ENCODE results near the gene SLC45A1.

Gene SLC45A1

DNA sequence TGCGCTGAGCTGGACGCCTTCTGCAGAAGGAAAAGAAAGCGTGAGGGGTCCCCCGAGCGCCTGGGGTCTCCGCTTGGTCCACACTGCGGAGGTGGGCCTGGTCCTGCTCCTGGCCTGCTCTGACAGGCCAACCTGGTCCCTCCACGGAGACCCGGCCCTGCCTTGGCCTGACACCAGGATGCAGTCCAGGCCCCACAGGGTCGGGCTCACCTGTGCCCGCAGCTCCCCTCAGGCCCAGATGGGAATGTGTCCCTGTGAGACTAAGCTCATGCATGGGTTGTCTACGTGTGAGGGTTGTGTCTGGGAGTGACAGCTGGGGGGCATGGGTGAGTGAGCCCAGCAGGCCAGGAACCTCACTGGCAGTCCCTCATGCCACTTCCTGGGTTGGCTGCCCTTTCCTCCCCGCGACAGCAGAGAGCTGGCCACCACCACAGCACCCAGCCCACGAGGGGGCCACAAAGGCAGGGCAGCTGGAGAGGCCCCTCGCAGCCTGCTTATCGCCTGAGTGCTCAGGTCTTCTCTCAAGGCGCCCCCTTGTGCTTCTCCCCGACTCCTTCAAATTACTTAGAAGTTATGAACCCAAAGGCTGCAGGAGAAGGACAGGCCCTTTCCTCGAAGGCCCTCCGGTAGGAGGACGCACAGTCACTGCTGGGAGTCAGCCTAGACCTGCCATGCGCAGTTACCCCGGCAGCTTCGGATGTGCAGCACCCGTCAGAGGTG is 41.1 kb downstream of the SLC45A1 start:
- TF ChIP-seq, protein P1, sequence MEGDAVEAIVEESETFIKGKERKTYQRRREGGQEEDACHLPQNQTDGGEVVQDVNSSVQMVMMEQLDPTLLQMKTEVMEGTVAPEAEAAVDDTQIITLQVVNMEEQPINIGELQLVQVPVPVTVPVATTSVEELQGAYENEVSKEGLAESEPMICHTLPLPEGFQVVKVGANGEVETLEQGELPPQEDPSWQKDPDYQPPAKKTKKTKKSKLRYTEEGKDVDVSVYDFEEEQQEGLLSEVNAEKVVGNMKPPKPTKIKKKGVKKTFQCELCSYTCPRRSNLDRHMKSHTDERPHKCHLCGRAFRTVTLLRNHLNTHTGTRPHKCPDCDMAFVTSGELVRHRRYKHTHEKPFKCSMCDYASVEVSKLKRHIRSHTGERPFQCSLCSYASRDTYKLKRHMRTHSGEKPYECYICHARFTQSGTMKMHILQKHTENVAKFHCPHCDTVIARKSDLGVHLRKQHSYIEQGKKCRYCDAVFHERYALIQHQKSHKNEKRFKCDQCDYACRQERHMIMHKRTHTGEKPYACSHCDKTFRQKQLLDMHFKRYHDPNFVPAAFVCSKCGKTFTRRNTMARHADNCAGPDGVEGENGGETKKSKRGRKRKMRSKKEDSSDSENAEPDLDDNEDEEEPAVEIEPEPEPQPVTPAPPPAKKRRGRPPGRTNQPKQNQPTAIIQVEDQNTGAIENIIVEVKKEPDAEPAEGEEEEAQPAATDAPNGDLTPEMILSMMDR (IDR thresholded peaks at IDR 0.05; ENCODE audit: borderline replicate concordance, control extremely low read depth, extremely low read depth, insufficient read depth, missing control alignments), result no peak
- DNase-seq (ENCODE audit: low spot score), result no peak
- in situ Hi-C loops (cut with MboI; ENCODE audit: low sequenced_read_pairs, unreplicated experiment), result no loop called here

DNA sequence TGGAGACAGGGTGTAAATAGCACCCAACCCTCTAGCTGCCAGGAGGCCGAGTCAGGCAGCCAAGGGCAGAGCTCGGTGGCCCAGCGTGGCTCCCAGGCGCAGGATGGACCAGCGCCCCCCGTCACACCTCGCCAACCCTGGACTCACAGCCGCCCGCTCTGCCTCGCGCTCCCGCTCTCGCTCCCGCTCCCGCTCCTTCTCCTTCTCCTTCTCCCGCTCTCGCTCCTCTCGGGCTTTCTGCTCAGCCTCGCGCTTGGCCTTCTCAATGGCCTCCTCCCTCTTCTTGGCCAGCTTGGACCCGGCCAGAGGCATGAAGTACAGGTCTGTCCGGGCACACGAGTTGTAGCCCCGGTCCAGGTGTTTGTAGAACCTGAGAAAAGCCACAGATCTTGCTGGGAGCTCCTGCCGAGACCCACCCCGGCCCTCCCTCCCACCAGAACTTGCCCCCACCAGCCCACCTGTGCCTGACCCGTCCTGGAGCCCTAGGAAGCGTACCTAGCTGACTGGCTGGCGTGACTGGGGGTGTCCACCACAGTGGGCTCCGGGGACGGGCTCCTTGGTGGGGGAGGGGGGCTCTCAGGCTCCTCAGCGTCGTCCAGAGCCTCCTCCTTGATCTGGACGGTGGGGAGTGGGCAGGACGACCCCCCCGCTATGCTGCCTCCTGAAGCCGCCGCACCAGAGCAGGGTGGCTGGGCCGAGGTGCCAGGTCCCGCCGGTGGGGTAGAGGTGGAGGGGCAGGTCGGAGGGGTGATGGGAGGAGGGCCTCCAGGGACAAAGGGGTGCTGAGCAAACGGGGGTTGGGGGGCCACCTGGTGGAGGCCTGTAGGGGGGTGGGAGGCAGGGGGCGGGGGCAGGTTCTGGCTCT is 41.9 kb downstream of the SLC45A1 start:
- TF ChIP-seq, protein P1 (IDR thresholded peaks at IDR 0.05; ENCODE audit: borderline replicate concordance, control extremely low read depth, extremely low read depth, insufficient read depth, missing control alignments), result no peak
- in situ Hi-C loops (cut with MboI; ENCODE audit: low sequenced_read_pairs, unreplicated experiment), result no loop called here
- no peak for DNase-seq (ENCODE audit: low spot score)

DNA sequence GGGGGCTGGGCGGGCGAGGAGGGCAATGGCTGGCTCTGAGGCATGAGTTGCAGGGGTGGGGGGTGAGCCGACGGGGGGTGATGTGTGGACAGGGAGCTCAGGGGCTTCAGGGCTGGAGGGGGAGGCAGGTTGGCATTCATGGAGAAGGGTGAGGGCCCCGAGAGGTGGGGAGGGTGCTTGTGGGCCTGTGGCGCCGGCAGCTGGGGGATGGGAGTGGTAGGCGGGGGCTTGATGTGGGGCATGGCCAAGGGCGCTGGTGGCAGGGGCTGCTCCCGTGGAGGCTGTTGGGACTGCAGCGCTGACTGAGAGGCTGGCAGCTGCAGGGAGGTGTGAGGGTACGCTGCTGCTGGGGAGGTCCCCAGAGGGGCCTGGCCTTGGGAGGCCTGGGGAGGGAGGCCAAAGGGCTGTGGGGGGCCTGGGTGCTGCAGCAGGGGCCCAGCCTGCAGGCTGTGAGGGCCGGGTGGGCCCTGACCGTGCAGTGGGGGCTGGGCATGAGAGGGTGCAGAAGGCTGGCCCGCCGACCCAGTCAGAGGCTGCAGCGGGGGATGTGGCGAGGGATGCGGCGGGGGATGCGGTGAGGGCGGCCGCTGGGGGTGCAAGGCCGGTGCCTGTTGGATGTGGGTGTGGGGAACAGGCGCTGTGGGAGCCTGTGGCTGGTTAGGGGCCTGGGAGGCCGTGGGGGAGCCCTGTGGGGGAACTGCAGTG is 42.7 kb downstream of the SLC45A1 start:
- in situ Hi-C loops (cut with MboI; ENCODE audit: low sequenced_read_pairs, unreplicated experiment), result no loop called here
- TF ChIP-seq, protein P1 (IDR thresholded peaks at IDR 0.05; ENCODE audit: borderline replicate concordance, control extremely low read depth, extremely low read depth, insufficient read depth, missing control alignments), result no peak
- no peak for DNase-seq (ENCODE audit: low spot score)

DNA sequence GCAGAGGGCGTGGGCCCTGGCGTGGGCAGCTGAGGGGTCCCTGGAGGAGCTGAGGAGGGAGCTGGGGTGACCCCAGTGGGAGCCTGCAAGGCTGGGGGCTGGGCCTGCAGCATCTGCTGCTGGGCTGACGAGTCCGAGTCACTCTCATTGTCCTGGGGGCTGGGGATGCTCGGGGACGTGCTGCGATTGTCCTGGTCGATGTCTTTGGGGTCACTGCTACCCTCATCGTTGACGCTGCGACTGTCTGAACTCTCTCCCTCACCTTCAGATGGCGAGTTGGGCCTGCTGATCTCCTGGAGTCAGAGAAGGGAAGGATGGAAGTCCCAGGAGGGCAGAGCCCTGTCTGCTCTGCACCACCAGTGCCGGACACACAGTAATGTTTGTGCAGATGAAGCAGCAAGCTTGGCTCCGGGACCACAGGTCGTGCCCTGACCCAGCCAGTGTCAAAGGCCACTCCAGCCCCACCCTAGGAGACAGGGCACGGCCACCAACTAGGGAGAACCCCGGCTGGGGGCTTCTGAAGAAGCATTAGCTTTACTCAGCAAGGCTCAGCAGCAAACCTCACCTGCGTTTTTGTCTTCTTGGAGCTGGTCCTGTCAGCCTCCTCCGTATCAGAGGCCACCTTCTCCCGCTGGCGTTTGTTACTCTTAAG is 43.4 kb downstream of the SLC45A1 start:
- TF ChIP-seq, protein P1 (IDR thresholded peaks at IDR 0.05; ENCODE audit: borderline replicate concordance, control extremely low read depth, extremely low read depth, insufficient read depth, missing control alignments), result no peak
- no peak for DNase-seq (ENCODE audit: low spot score)
- in situ Hi-C loops (cut with MboI; ENCODE audit: low sequenced_read_pairs, unreplicated experiment), result no loop called here

DNA sequence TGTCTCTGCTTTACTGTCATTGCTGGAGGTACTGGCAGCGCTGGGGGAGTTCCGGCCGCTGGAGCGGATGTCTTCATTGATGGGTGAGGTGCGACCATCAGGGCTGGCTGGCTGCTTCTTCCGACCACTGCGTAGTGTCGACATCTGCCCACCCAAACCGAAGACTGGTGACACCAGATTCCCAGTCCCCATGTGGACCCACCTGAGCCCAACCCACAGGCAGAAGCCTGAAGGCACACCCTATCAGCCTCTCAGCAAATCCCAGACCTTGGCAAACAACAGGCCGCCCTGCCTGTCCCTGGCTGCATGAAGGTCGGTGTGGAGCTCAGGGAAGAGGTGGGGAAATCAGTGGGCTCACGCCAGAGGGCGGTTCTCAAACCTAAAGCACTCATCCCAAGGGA is 44.8 kb downstream of the SLC45A1 start:
- in situ Hi-C loops (cut with MboI; ENCODE audit: low sequenced_read_pairs, unreplicated experiment), result no loop called here
- TF ChIP-seq, protein P1 (IDR thresholded peaks at IDR 0.05; ENCODE audit: borderline replicate concordance, control extremely low read depth, extremely low read depth, insufficient read depth, missing control alignments), result no peak
- no peak for DNase-seq (ENCODE audit: low spot score)

All from GM13976 (cell line).